Cardiac muscle cell (in vitro differentiated cells and primary cell): ENCODE data around the gene LRFN2. TPM values are rescaled to one million over a fixed set of nuclear protein-coding genes. Genes with fewer than 3 reads are reported as not detected.

Experiments
- DNase-seq, 2 donors: peaks; one replicate each; pipeline versions ENCODE4 v3.0.0 to v3.0.0-alpha.2; 2010 to 2017; ENCODE audit warnings: low read depth in 1 of 2, low spot score in 1 of 2
- H3K27ac ChIP-seq: fragments of 200-600 bp; sonication (generic); 2 replicates; pipeline ENCODE4 v1.5.1; 2016
- H3K27me3 ChIP-seq: fragments of 200-600 bp; sonication (generic); 2 replicates; pipeline ENCODE4 v1.6.0; 2016; ENCODE audit warnings: control low read depth
- H3K36me3 ChIP-seq: fragments of 200-600 bp; sonication (generic); 2 replicates; pipeline ENCODE4 v1.5.1; 2016; ENCODE audit warnings: control low read depth
- H3K4me1 ChIP-seq: fragments of 200-600 bp; sonication (generic); 2 replicates; pipeline ENCODE4 v1.8.1; 2017; ENCODE audit warnings: low read depth, mild to moderate bottlenecking, mixed run types
- H3K4me3 ChIP-seq: fragments of 200-600 bp; sonication (generic); 2 replicates; pipeline ENCODE4 v1.5.1; 2016; ENCODE audit warnings: mild to moderate bottlenecking
- H3K9me3 ChIP-seq: fragments of 200-600 bp; sonication (generic); 2 replicates; pipeline ENCODE4 v1.5.1; 2017; ENCODE audit warnings: low read depth, mild to moderate bottlenecking, control low read depth
- polyA plus RNA-seq: library from polyadenylated mRNA; unstranded; fragments of >200 nt; fragmentation: Nextera tagmentation; extraction: Ambion mirVana; gene quantifications from 2 replicates; pipeline ENCODE4 v1.2.1, GENCODE V29; 2016
- total RNA-seq: library from RNA; depleted of rRNA; stranded (reverse); fragments of >200 nt; gene quantifications from 2 replicates; pipeline ENCODE4 v1.2.3, GENCODE V29; 2016
- TF ChIP-seq, protein P1 (sequence below): IDR thresholded peaks from 2 replicates; pipeline ENCODE4 v1.5.1; 2012; ENCODE audit warnings: low read depth, mild to moderate bottlenecking, low read length

Gene LRFN2
- total and polyA plus RNA-seq, 2 experiments from 2014 or later: 0.15 TPM; not detected in 1

DNA sequence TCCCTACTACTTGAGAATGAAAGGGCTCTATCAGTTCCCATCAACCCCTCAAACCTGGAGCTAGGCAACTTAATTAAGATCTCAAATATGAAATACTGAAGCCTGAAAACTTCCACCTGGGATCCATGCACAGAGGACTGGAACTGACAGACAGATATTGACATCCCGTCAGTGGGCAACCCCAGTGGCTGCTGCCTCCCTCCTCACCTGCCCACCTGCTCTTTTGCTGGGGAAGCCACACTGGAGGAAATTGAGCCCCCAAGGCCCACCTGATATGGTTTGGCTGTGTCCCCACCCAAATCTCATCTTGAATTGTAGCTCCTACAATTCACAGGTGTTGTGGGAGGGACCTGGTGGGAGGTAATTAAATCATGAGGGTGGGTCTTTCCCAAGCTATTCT lies 192.8 kb downstream of the LRFN2 start:
- TF ChIP-seq, protein P1, sequence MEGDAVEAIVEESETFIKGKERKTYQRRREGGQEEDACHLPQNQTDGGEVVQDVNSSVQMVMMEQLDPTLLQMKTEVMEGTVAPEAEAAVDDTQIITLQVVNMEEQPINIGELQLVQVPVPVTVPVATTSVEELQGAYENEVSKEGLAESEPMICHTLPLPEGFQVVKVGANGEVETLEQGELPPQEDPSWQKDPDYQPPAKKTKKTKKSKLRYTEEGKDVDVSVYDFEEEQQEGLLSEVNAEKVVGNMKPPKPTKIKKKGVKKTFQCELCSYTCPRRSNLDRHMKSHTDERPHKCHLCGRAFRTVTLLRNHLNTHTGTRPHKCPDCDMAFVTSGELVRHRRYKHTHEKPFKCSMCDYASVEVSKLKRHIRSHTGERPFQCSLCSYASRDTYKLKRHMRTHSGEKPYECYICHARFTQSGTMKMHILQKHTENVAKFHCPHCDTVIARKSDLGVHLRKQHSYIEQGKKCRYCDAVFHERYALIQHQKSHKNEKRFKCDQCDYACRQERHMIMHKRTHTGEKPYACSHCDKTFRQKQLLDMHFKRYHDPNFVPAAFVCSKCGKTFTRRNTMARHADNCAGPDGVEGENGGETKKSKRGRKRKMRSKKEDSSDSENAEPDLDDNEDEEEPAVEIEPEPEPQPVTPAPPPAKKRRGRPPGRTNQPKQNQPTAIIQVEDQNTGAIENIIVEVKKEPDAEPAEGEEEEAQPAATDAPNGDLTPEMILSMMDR: no peak

DNA sequence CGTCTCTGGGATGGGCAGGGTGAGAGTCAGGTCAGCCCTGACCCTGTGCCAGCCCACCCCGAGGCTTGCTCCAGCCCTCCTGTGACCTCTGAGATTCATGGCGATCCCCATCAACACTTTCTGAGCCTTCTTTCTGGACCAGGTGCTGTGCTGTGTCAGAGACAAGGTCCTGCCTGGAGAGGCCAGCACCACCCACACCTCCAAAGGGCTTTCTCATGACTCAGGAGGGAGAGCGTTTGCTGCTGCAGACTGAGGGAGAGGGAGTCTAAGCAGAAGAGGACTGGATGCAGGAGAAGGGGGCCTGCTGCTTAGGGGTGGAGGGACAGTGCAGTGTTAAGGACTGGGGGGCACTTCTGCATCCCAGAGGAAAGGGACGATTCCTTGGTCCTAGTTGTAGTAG lies 193.5 kb downstream of the LRFN2 start:
- TF ChIP-seq, protein P1: no peak
- Histone ChIP-seq H3K4me3 (no peak overlapping the region), H3K4me1 (no peaks in the 10 kb centered on the region), H3K27me3 (peaks cover 17% of the 10 kb centered on the region), H3K36me3 (no peaks in the 10 kb centered on the region), H3K27ac (no peak overlapping the region), H3K9me3 (no peaks in the 10 kb centered on the region)
- DNase-seq: no peak

More for the DNA sequence above, 192.8 kb downstream of the LRFN2 start:
- H3K27ac ChIP-seq: no peak overlapping the region
- no peaks in the 10 kb centered on the region for H3K9me3 ChIP-seq
- DNase-seq: no peak
- H3K36me3 ChIP-seq: no peaks in the 10 kb centered on the region
- H3K4me1 ChIP-seq: no peaks in the 10 kb centered on the region
- no peak overlapping the region for H3K4me3 ChIP-seq
- peaks cover 13% of the 10 kb centered on the region for H3K27me3 ChIP-seq

- H3K36me3 ChIP-seq: no peaks in the 10 kb centered on the region
- peaks cover 17% of the 10 kb centered on the region for H3K27me3 ChIP-seq
- no peaks in the 10 kb centered on the region for H3K4me1 ChIP-seq
- no peak for DNase-seq
- no peaks in the 10 kb centered on the region for H3K9me3 ChIP-seq
- TF ChIP-seq, protein P1: no peak
- H3K27ac ChIP-seq: no peak overlapping the region
- H3K4me3 ChIP-seq: no peak overlapping the region
Observed at GRCh38 chr6:40392589-40392988, 194.6 kb downstream of the LRFN2 start.

- TF ChIP-seq, protein P1: no peak
- Histone ChIP-seq H3K4me1 (no peaks in the 10 kb centered on the region), H3K27me3 (peaks cover 17% of the 10 kb centered on the region), H3K27ac (no peak overlapping the region), H3K4me3 (no peak overlapping the region), H3K9me3 (no peaks in the 10 kb centered on the region), H3K36me3 (no peaks in the 10 kb centered on the region)
- DNase-seq: no peak
Observed at GRCh38 chr6:40391851-40392517, 195.2 kb downstream of the LRFN2 start.

DNA sequence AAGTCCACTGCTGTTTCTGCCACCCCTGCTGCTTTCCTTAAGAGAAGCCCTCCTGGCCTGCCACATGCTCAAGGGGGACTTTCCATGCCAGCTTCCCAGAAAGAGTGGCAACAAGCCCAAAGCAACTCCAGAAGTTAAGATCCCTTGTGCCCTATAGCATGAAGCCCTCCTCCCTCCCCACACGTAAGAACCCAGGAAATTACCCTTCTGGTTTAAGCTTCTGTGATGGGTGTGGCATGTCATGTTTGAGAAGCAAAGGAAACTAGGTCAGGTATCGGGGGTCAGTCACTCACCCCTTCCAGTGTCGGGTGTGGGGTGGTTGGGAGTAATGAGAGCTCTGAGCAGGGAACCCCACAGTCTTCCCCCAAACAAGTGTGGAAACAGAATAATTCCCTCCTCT lies 196.1 kb downstream of the LRFN2 start:
- Histone ChIP-seq H3K4me3 (no peak overlapping the region), H3K9me3 (no peaks in the 10 kb centered on the region), H3K36me3 (no peaks in the 10 kb centered on the region), H3K4me1 (no peaks in the 10 kb centered on the region), H3K27ac (no peak overlapping the region), H3K27me3 (peaks cover 17% of the 10 kb centered on the region)
- no peak for DNase-seq
- TF ChIP-seq, protein P1: no peak
